ENCODE data around the gene GNG7. TPM values are rescaled to one million over a fixed set of nuclear protein-coding genes. Genes with fewer than 3 reads are reported as not detected.
"Not testable (repeated sequence)": the region's sequence is repeated elsewhere in the genome, so short reads cannot be mapped to it uniquely, and the experiment has no call there.

Gene GNG7
- polyA plus RNA-seq, 4 donors = 5.3 to 7.1 (median 5.5) TPM

- no peak for DNase-seq (ENCODE audit: low read depth in 4 of 4, low spot score in 3 of 4)
These were observed 74.6 kb downstream of the GNG7 start for GRCh38 chr19:2627855-2628254.

GRCh38 chr19:2627319-2627829 lies 75.1 kb downstream of the GNG7 start:
- peak in 2 of 4 donors; percentile 66 to 75 for DNase-seq (ENCODE audit: low read depth in 4 of 4, low spot score in 3 of 4)

- no peak for DNase-seq (ENCODE audit: low read depth in 4 of 4, low spot score in 3 of 4)
These were observed 77.1 kb downstream of the GNG7 start for GRCh38 chr19:2625434-2625833.

GRCh38 chr19:2624537-2625091 lies 77.9 kb downstream of the GNG7 start:
- no peak for DNase-seq (ENCODE audit: low read depth in 4 of 4, low spot score in 3 of 4)

GRCh38 chr19:2623798-2624197 lies 78.7 kb downstream of the GNG7 start:
- DNase-seq (ENCODE audit: low read depth in 4 of 4, low spot score in 3 of 4) = no peak

GRCh38 chr19:2622371-2622961 lies 80.0 kb downstream of the GNG7 start:
- not testable (repeated sequence) for DNase-seq (ENCODE audit: low read depth in 4 of 4, low spot score in 3 of 4)

- DNase-seq (ENCODE audit: low read depth in 4 of 4, low spot score in 3 of 4) = no peak
These were observed 83.4 kb downstream of the GNG7 start for GRCh38 chr19:2619076-2619475.

GRCh38 chr19:2618611-2619010 lies 83.9 kb downstream of the GNG7 start:
- DNase-seq (ENCODE audit: low read depth in 4 of 4, low spot score in 3 of 4) = no peak

- no peak for DNase-seq (ENCODE audit: low read depth in 4 of 4, low spot score in 3 of 4)
These were observed 84.9 kb downstream of the GNG7 start for GRCh38 chr19:2617393-2618165.

- no peak for DNase-seq (ENCODE audit: low read depth in 4 of 4, low spot score in 3 of 4)
These were observed 85.6 kb downstream of the GNG7 start for GRCh38 chr19:2616741-2617392.

- no peak for DNase-seq (ENCODE audit: low read depth in 4 of 4, low spot score in 3 of 4)
These were observed 86.7 kb downstream of the GNG7 start for GRCh38 chr19:2615782-2616181.

- no peak for DNase-seq (ENCODE audit: low read depth in 4 of 4, low spot score in 3 of 4)
These were observed 88.8 kb downstream of the GNG7 start for GRCh38 chr19:2613507-2614295.

GRCh38 chr19:2612619-2613249 lies 89.8 kb downstream of the GNG7 start:
- DNase-seq (ENCODE audit: low read depth in 4 of 4, low spot score in 3 of 4) = no peak

- DNase-seq (ENCODE audit: low read depth in 4 of 4, low spot score in 3 of 4) = no peak
These were observed 90.7 kb downstream of the GNG7 start for GRCh38 chr19:2611483-2612464.

GRCh38 chr19:2610637-2611482 lies 91.6 kb downstream of the GNG7 start:
- peak in 2 of 4 donors; percentile 75 to 77 for DNase-seq (ENCODE audit: low read depth in 4 of 4, low spot score in 3 of 4)

- no peak for DNase-seq (ENCODE audit: low read depth in 4 of 4, low spot score in 3 of 4)
These were observed 92.9 kb downstream of the GNG7 start for GRCh38 chr19:2609389-2610116.

GRCh38 chr19:2609034-2609388 lies 93.5 kb downstream of the GNG7 start:
- not testable (repeated sequence) for DNase-seq (ENCODE audit: low read depth in 4 of 4, low spot score in 3 of 4)
